K562 (cell line): Measurements from ENCODE around the gene SYNPO2. TPM values are rescaled to one million over a fixed set of nuclear protein-coding genes. Genes with fewer than 3 reads are reported as not detected.

Source experiments
- SIX5 ChIP-seq, 2 experiments: IDR thresholded peaks; 2 replicates each; pipeline ENCODE4 v1.6.1; 2011; ENCODE audit warnings: low read length in 2 of 2, borderline replicate concordance in 1 of 2, low read depth in 1 of 2, mild to moderate bottlenecking in 1 of 2, moderate library complexity in 1 of 2; ENCODE audit not compliant: insufficient read depth in 1 of 2
- polyA plus RNA-seq, 8 experiments: library from polyadenylated mRNA; depleted of rRNA in 4 of 8; stranded (reverse) in 5 of 8; unstranded in 3 of 8; fragments of >200 nt; fragmentation: Nextera tagmentation in 2 of 8; fragmentation: Illumina TruSeq in 1 of 8; extraction: Ambion mirVana in 2 of 8; extraction: Trizol in 1 of 8; gene quantifications; 2 replicates each; pipeline versions ENCODE4 v1.2.1 to v1.2.3, GENCODE V29; 2011 to 2014; ENCODE audit warnings: inconsistent platforms in 1 of 8, missing spikeins in 1 of 8
- total RNA-seq, 7 experiments: library from RNA; depleted of rRNA in 6 of 7; stranded (reverse); fragments of >200 nt in 6 of 7; fragmentation: Illumina TruSeq in 2 of 7; extraction: Trizol in 2 of 7; gene quantifications; 2 replicates each; pipeline versions ENCODE4 v1.2.1 to v1.2.3, GENCODE V29; 2011 to 2021; ENCODE audit warnings: low replicate concordance in 1 of 7
- TF ChIP-seq, protein P1 (sequence below), 2 experiments: fragments of 450-650 bp in 1 of 2; sonication (generic) in 1 of 2; formaldehyde crosslinking in 1 of 2; IDR thresholded peaks; 2 replicates each; pipeline versions ENCODE4 v1.7.1 to v1.9.0; 2016 to 2022; ENCODE audit warnings: inconsistent platforms in 1 of 2, mild to moderate bottlenecking in 1 of 2, missing genetic modification reagents in 1 of 2

Gene SYNPO2
- total and polyA plus RNA-seq, 9 of the 15 experiments (the other 6 are each of a cell fraction or from before 2014, with no cell fraction given), result 0.03 to 0.18 TPM; not detected in 7

DNA sequence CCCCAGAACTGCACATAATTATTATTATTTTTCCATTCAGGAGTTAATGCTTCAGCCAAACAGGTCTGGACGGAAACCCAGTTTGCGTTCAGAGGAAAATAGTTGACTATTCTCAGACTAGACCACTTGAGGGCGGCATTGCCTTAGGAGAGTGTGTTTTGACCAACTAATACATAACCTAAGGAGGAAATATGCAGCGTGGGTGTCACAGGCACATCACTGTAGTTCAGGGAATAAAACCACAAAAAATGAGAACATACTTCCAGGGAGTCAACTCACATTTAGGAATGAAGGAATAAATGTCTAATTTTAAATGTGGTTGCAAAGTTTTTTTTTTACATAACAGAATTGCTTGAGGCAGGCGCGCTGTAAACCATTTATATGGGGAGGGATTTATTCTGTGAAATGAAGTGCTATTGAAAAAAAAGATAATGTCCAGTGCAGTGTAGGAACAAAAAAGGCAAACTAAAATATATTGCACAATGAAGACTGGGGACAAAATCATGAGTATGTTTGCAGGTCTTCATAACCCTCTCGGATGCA lies 93.3 kb downstream of the SYNPO2 start (continued):
- TF ChIP-seq SIX5 (IDR thresholded peaks at IDR 0.05; ENCODE audit: borderline replicate concordance in 1 of 2, insufficient read depth in 1 of 2, low read depth in 1 of 2, low read length in 2 of 2), result no peak
- TF ChIP-seq, protein P1, sequence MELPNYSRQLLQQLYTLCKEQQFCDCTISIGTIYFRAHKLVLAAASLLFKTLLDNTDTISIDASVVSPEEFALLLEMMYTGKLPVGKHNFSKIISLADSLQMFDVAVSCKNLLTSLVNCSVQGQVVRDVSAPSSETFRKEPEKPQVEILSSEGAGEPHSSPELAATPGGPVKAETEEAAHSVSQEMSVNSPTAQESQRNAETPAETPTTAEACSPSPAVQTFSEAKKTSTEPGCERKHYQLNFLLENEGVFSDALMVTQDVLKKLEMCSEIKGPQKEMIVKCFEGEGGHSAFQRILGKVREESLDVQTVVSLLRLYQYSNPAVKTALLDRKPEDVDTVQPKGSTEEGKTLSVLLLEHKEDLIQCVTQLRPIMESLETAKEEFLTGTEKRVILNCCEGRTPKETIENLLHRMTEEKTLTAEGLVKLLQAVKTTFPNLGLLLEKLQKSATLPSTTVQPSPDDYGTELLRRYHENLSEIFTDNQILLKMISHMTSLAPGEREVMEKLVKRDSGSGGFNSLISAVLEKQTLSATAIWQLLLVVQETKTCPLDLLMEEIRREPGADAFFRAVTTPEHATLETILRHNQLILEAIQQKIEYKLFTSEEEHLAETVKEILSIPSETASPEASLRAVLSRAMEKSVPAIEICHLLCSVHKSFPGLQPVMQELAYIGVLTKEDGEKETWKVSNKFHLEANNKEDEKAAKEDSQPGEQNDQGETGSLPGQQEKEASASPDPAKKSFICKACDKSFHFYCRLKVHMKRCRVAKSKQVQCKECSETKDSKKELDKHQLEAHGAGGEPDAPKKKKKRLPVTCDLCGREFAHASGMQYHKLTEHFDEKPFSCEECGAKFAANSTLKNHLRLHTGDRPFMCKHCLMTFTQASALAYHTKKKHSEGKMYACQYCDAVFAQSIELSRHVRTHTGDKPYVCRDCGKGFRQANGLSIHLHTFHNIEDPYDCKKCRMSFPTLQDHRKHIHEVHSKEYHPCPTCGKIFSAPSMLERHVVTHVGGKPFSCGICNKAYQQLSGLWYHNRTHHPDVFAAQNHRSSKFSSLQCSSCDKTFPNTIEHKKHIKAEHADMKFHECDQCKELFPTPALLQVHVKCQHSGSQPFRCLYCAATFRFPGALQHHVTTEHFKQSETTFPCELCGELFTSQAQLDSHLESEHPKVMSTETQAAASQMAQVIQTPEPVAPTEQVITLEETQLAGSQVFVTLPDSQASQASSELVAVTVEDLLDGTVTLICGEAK (IDR thresholded peaks at IDR 0.05), result no peak
- TF ChIP-seq, protein P1 (CRISPR knock-in tag; IDR thresholded peaks at IDR 0.05), result no peak
- TF ChIP-seq, all 486 proteins: peak for 7
